Progenitor cell of endocrine pancreas (in vitro differentiated cells): ENCODE data around the gene UBE3B. TPM values are rescaled to one million over a fixed set of nuclear protein-coding genes. Genes with fewer than 3 reads are reported as not detected.
A peak's percentile ranks its signal among the peaks of the same experiment; 100 is the strongest.

Experiments used
- DNase-seq: peaks from one replicate; pipeline ENCODE4 v3.0.0; 2021; ENCODE audit warnings: low spot score; ENCODE audit not compliant: unreplicated experiment
- H3K27ac Mint-ChIP-seq: 2 replicates; pipeline ENCODE4 v1.8.0; 2021; ENCODE audit warnings: mild to moderate bottlenecking, moderate library complexity, mixed read lengths
- H3K27me3 Mint-ChIP-seq: 2 replicates; pipeline ENCODE4 v1.8.0; 2021; ENCODE audit warnings: mixed read lengths
- H3K36me3 Mint-ChIP-seq: 2 replicates; pipeline ENCODE4 v1.8.0; 2022; ENCODE audit warnings: mixed read lengths; ENCODE audit not compliant: insufficient read depth
- H3K4me1 Mint-ChIP-seq: 2 replicates; pipeline ENCODE4 v1.8.0; 2021; ENCODE audit warnings: low read depth, mixed read lengths
- H3K4me3 Mint-ChIP-seq: 2 replicates; pipeline ENCODE4 v1.8.0; 2021; ENCODE audit warnings: low read depth, mild to moderate bottlenecking, moderate library complexity, mixed read lengths
- H3K9me3 Mint-ChIP-seq: 2 replicates; pipeline ENCODE4 v1.8.0; 2021; ENCODE audit warnings: low read depth, mixed read lengths
- total RNA-seq: library from RNA; stranded (reverse); gene quantifications from 2 replicates; pipeline ENCODE4 v1.2.1, GENCODE V29; 2021
- TF ChIP-seq, protein P1 (sequence below): fragments of 200-600 bp; sonication (generic); IDR thresholded peaks from one replicate; pipeline ENCODE4 v1.5.0; 2021; ENCODE audit warnings: antibody characterized with exemption, mild to moderate bottlenecking; ENCODE audit not compliant: unreplicated experiment

Gene UBE3B
- total RNA-seq, 1 donor from 2014 or later = 41.8 TPM

DNA sequence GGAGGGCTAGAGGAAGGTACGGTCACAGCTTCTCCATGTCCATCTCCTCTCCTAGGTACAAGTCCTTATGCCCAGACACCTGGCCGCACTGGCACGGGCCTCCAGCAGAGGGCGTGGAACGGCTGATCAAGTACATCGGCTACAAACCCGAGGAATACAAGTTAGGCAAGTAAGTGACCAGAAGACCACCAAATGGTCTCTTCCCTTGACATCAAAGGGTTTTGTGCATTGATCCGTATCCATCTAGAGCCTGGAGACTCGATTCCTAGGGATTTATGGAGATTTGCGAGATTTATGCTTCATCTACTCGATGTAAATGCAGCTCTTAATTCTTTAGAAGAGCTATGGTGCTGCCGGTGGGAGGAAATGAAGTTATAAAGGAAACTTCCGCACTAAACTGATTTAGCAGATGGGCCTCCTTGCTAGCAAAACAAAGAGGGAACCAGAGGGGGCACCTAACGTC lies 44.6 kb upstream of the UBE3B start:
- H3K9me3 Mint-ChIP-seq = no peaks in the 10 kb centered on the region
- no peaks in the 10 kb centered on the region for H3K36me3 Mint-ChIP-seq
- TF ChIP-seq, protein P1, sequence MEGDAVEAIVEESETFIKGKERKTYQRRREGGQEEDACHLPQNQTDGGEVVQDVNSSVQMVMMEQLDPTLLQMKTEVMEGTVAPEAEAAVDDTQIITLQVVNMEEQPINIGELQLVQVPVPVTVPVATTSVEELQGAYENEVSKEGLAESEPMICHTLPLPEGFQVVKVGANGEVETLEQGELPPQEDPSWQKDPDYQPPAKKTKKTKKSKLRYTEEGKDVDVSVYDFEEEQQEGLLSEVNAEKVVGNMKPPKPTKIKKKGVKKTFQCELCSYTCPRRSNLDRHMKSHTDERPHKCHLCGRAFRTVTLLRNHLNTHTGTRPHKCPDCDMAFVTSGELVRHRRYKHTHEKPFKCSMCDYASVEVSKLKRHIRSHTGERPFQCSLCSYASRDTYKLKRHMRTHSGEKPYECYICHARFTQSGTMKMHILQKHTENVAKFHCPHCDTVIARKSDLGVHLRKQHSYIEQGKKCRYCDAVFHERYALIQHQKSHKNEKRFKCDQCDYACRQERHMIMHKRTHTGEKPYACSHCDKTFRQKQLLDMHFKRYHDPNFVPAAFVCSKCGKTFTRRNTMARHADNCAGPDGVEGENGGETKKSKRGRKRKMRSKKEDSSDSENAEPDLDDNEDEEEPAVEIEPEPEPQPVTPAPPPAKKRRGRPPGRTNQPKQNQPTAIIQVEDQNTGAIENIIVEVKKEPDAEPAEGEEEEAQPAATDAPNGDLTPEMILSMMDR = peak; percentile 80
- H3K27ac Mint-ChIP-seq = no peak overlapping the region
- H3K4me3 Mint-ChIP-seq = no peak overlapping the region
- peaks cover 2% of the 10 kb centered on the region for H3K27me3 Mint-ChIP-seq
- DNase-seq = peak; percentile 80
- no peaks in the 10 kb centered on the region for H3K4me1 Mint-ChIP-seq

DNA sequence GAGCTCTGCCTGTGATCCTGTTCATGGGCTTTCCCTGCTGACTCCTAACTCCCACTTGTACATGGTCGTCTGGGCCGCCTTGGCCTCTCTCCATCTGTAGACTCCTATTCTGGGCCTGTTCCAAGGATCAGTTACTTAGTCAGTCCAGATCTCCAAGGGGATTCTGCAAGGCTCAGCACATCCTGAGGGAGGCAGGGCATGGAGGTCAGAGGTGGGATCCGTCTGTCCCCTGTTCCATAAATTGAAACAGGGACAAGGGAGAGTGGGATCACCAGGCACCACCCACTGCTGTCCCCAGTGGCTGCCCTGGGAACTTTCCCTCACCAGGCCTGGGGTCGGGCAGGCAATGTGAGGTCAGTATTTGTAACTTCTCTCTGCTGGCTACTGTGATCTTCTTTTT lies 43.8 kb upstream of the UBE3B start:
- Mint-ChIP-seq H3K36me3 (no peaks in the 10 kb centered on the region), H3K4me1 (no peaks in the 10 kb centered on the region), H3K4me3 (no peak overlapping the region), H3K27me3 (peaks cover 2% of the 10 kb centered on the region), H3K27ac (no peak overlapping the region), H3K9me3 (no peaks in the 10 kb centered on the region)
- TF ChIP-seq, protein P1 = peak; percentile 49
- no peak for DNase-seq

DNA sequence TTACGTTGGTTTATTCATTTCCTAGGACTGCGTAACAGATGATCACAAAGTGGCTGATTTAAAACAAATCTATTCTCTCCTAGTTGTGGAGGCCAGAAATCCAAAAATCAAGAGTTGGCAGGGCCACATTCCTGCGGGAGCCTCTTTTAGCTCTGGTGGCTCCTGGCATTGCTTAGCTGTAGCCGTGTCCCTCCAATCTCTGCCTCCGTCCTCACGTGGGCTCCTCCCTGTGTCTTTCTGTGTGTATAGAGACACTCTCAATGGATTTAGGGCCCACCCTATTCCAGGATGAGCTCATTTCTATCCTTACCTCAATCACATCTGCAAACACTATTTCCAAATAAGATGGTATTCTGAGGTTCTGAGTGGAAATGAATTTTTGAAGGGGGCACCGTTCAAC lies 42.9 kb upstream of the UBE3B start:
- H3K4me3 Mint-ChIP-seq = no peak overlapping the region
- DNase-seq = no peak
- peaks cover 2% of the 10 kb centered on the region for H3K27me3 Mint-ChIP-seq
- H3K9me3 Mint-ChIP-seq = no peaks in the 10 kb centered on the region
- H3K36me3 Mint-ChIP-seq = no peaks in the 10 kb centered on the region
- TF ChIP-seq, protein P1 = no peak
- H3K27ac Mint-ChIP-seq = no peak overlapping the region
- H3K4me1 Mint-ChIP-seq = no peaks in the 10 kb centered on the region

DNA sequence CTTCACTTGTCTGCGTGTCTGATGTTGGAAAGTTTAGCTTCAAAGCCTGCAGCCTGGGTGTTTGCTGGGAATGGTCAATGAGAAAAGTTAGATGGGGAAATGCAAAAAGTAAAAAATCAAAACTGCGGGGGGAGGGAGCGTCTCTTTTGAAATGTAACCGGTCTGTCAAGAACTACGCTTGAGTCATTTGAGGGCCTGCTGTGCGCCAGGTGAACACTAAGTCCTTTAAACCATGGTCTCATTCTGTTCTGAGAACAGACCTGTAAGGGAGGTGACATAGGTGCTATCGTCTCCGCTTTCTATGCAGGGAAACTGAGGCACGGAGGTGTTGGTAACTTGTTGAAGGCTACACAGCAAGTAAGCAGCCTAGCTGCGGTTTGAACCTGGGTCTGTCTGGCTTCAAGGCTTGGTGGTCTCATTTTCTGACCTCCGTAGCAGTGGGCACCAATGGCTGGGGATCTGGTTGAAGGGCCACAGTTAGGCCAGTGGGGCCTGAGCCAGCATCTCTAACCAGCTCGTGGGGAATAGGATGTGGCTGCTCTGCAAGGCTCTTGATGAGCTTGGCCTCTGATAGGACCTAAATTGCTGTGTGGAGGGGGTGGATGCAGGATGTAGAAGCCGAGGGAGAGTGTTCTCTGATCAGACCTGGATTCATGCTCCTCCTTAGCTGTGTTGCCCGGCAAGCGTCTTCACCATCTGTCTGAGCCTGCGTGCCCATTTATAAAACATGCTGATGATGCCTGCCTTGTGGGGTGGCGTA lies 41.8 kb upstream of the UBE3B start:
- no peak overlapping the region for H3K27ac Mint-ChIP-seq
- peaks cover 2% of the 10 kb centered on the region for H3K27me3 Mint-ChIP-seq
- no peak for DNase-seq
- H3K36me3 Mint-ChIP-seq = no peaks in the 10 kb centered on the region
- H3K9me3 Mint-ChIP-seq = no peaks in the 10 kb centered on the region
- no peaks in the 10 kb centered on the region for H3K4me1 Mint-ChIP-seq
- no peak overlapping the region for H3K4me3 Mint-ChIP-seq
- TF ChIP-seq, protein P1 = no peak

DNA sequence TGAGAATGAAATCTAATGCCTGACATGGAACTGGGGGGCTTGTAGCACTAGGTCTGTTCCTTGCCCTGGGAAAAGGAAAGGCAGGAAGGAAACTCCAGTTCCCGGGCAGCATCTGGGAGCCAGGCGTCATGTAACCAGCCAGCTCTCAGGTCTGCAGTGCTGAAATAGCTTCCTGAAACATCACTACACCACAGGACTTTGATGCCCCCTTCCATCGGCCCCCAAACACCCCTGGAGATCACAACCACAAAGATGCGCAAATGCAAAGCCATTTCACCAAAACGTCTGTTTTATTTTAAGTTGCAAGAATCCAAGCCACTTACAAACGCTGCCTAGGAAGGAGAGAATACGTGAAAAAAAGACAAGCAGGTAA lies 41.3 kb upstream of the UBE3B start:
- Mint-ChIP-seq H3K9me3 (no peaks in the 10 kb centered on the region), H3K27ac (no peak overlapping the region), H3K27me3 (peaks cover 2% of the 10 kb centered on the region), H3K4me1 (no peaks in the 10 kb centered on the region), H3K36me3 (no peaks in the 10 kb centered on the region), H3K4me3 (no peak overlapping the region)
- TF ChIP-seq, protein P1 = no peak
- DNase-seq = no peak
